ENCODE results near the gene TMEM120A. TPM values are rescaled to one million over a fixed set of nuclear protein-coding genes. Genes with fewer than 3 reads are reported as not detected.

TMEM120A gene
- total RNA-seq, 1 experiment from 2014 or later: 17.9 TPM

DNA sequence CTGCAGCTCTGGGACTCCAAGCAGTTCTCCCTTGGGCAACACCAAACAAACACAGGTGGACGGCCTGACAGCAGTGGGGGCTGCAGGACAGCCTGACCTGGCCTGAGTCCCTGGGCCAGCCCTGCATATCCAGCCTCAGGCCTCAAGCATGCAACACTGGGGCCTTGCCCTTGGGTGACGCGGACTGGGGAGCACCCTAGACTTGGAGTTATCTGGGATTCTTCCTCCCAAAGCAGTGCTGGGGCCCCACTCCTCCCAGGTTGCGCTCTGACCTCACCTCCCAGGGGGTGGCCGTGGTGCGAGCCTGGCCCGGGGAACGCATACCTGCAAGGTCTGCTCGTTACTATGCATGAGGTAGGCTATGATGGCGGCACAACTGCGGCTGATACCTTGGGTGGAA is 6.2 kb upstream of the TMEM120A start:
- Histone ChIP-seq H3K79me2 (ENCODE audit: low read length) (no peaks in the 10 kb centered on the region), H3K27me3 (ENCODE audit: low read length) (no peaks in the 10 kb centered on the region), H3K4me3 (ENCODE audit: low read length) (no peak overlapping the region), H3K9ac (ENCODE audit: low read length) (no peak overlapping the region), H3K36me3 (ENCODE audit: low read depth, low read length) (peaks cover 8% of the 10 kb centered on the region; the same call in 1 of the 2 replicates), H3K4me1 (ENCODE audit: insufficient read depth, low read length) (no peaks in the 10 kb centered on the region), H3F3A (ENCODE audit: low read length, unreplicated experiment) (no peaks in the 10 kb centered on the region), H2AFZ (ENCODE audit: low read length) (no peak overlapping the region), H3K9me3 (ENCODE audit: low read length) (no peaks in the 10 kb centered on the region), H3K27ac (ENCODE audit: low read length) (no peak overlapping the region), H3K4me2 (ENCODE audit: low read length) (no peak overlapping the region), H3K9me2 (replicated peaks; ENCODE audit: low read length) (no peaks in the 10 kb centered on the region), H4K20me1 (ENCODE audit: low read length) (no peaks in the 10 kb centered on the region)
- DNase-seq (no peak), ATAC-seq (no peak)
- TF ChIP-seq EZH2phosphoT487 (IDR thresholded peaks at IDR 0.05; ENCODE audit: borderline replicate concordance, low read length) (no peak), CTCF (conservative IDR thresholded peaks at IDR 0.05; ENCODE audit: low read depth, low read length) (no peak), EZH2 (IDR thresholded peaks at IDR 0.05; ENCODE audit: low read length, unreplicated experiment) (no peak)
- no TSS peak for BruUV-seq (replicated peaks)
- ChIA-PET CTCF (no interaction called here), POLR2A (ENCODE audit: unreplicated experiment) (no interaction called here)
- intact Hi-C loops (cut with micrococcal nuclease): no loop called here

DNA sequence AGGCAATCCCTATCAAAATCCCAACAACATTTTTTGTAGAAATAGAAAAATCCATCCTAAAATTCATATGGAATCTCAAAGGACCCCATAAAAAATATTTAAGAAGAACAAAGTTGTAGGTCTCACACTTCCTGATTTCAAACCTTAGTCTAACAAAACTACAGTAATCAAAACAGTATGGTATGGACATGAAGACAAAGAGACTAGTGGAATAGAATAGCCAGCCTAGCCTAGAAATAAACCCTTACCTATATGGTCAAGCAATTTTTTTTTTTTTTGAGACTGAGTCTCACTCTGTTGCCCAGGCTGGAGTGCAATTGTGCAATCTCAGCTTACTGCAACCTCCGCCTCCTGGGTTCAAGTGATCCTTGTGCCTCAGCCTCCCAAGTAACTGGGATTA is 3.6 kb upstream of the TMEM120A start:
- Histone ChIP-seq H3K4me2 (ENCODE audit: low read length) (no peak overlapping the region), H3K36me3 (ENCODE audit: low read depth, low read length) (peaks cover 8% of the 10 kb centered on the region; the same call in 1 of the 2 replicates), H3K9ac (ENCODE audit: low read length) (no peak overlapping the region), H3K9me3 (ENCODE audit: low read length) (no peaks in the 10 kb centered on the region), H3K4me3 (ENCODE audit: low read length) (no peak overlapping the region), H3K79me2 (ENCODE audit: low read length) (no peaks in the 10 kb centered on the region), H2AFZ (ENCODE audit: low read length) (no peak overlapping the region), H3K9me2 (replicated peaks; ENCODE audit: low read length) (no peaks in the 10 kb centered on the region), H3K4me1 (ENCODE audit: insufficient read depth, low read length) (peaks cover 9% of the 10 kb centered on the region), H4K20me1 (ENCODE audit: low read length) (no peaks in the 10 kb centered on the region), H3K27me3 (ENCODE audit: low read length) (no peaks in the 10 kb centered on the region), H3F3A (ENCODE audit: low read length, unreplicated experiment) (no peaks in the 10 kb centered on the region), H3K27ac (ENCODE audit: low read length) (no peak overlapping the region)
- BruUV-seq (replicated peaks): no TSS peak
- intact Hi-C loops (cut with micrococcal nuclease): loop anchor here (10.0 kb wide), 1 partner anchor 83 kb away; the partner anchor contains the start of gene POR
- no peak for DNase-seq
- no peak for ATAC-seq
- CTCF ChIA-PET: no interaction called here
- TF ChIP-seq EZH2 (IDR thresholded peaks at IDR 0.05; ENCODE audit: low read length, unreplicated experiment) (no peak), CTCF (conservative IDR thresholded peaks at IDR 0.05; ENCODE audit: low read depth, low read length) (no peak), EZH2phosphoT487 (IDR thresholded peaks at IDR 0.05; ENCODE audit: borderline replicate concordance, low read length) (no peak)
- POLR2A ChIA-PET (ENCODE audit: unreplicated experiment): no interaction called here

- peaks cover 8% of the 10 kb centered on the region; the same call in 1 of the 2 replicates for H3K36me3 ChIP-seq (ENCODE audit: low read depth, low read length)
- no peak overlapping the region for H3K4me2 ChIP-seq (ENCODE audit: low read length)
- no peak overlapping the region for H3K4me3 ChIP-seq (ENCODE audit: low read length)
- no peak overlapping the region for H2AFZ ChIP-seq (ENCODE audit: low read length)
- peaks cover 9% of the 10 kb centered on the region for H3K4me1 ChIP-seq (ENCODE audit: insufficient read depth, low read length)
- H3K79me2 ChIP-seq (ENCODE audit: low read length): no peaks in the 10 kb centered on the region
- no peak for ATAC-seq
- no peak for DNase-seq
- no peaks in the 10 kb centered on the region for H3K9me2 ChIP-seq (replicated peaks; ENCODE audit: low read length)
- POLR2A ChIA-PET (ENCODE audit: unreplicated experiment): no interaction called here
- no TSS peak for BruUV-seq (replicated peaks)
- no peak overlapping the region for H3K27ac ChIP-seq (ENCODE audit: low read length)
- TF ChIP-seq EZH2phosphoT487 (IDR thresholded peaks at IDR 0.05; ENCODE audit: borderline replicate concordance, low read length) (no peak), CTCF (conservative IDR thresholded peaks at IDR 0.05; ENCODE audit: low read depth, low read length) (no peak), EZH2 (IDR thresholded peaks at IDR 0.05; ENCODE audit: low read length, unreplicated experiment) (no peak)
- H3K27me3 ChIP-seq (ENCODE audit: low read length): no peaks in the 10 kb centered on the region
- no peaks in the 10 kb centered on the region for H3F3A ChIP-seq (ENCODE audit: low read length, unreplicated experiment)
- no peak overlapping the region for H3K9ac ChIP-seq (ENCODE audit: low read length)
- intact Hi-C loops (cut with micrococcal nuclease): loop anchor here (10.0 kb wide), 1 partner anchor 82 kb away; the partner anchor contains the start of gene POR
- CTCF ChIA-PET: no interaction called here
- H4K20me1 ChIP-seq (ENCODE audit: low read length): no peaks in the 10 kb centered on the region
- no peaks in the 10 kb centered on the region for H3K9me3 ChIP-seq (ENCODE audit: low read length)
These were observed 2.1 kb upstream of the TMEM120A start for GRCh38 chr7:75996476-75996875.

All from PC-3 (cell line).